ENCODE data around the gene PMVK.

PMVK gene

DNA sequence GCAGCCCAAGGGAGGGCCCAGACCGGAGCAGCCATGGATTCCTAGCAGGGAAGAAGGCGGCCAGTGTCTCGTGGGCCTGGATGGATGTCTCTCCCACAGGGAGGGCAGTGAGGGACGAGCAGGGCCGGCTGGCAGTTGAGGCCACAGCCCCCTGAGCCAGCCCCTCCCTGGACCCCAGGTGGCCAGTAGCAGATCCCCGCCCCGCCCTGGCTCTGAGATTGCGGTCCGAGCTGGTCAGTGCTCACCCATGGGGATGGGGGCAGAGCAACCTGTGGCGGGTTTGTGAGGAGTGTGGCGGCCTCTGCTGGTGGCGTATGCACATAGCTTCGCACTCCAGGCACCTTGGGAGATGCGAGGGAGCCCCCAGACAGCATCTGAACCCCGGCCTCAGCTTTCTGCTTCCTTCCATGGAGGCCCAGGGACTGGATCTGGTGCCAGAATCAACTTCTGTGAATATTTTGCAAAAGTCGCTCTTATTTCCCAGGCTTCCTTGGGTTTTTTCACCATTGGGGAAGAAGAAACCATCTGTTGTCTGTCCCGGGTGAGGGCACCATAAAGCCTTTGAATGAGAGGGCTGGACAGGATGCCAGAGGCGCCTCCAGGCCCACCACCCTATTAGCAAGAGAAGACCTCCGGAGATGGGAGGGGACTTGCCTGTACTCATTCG is 58.0 kb downstream of the PMVK start:
- peak; percentile 93 for DNase-seq (ENCODE audit: low spot score)

DNA sequence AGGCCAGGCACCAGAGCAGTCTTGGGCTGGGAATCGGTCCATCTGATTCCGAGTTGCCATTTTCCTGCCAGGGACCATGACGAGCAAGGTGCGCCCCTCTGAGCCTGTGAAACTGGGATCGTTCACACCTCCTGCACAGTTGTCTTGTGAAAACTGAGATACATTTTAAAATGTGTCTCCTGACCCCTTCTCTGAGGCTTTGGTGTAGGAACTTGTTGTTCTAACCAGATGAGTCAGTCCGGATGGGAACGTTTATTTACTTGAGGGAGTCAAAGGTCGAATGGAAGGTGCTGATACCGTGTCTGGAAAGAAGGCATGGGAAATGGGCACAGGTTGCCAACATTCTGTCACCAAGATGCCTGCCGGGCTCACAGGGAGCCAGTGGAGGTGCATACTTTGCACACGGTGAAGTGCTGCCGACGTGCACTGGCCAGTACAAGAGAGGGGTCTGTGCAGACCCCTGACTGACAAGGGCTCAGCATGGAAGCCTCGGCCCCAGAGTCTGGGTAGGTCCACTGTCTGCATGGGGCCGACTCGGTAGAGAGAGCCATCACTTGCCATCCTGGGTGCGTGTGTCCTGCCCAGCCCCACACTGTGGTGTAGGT is 59.0 kb downstream of the PMVK start:
- peak; percentile 46 for DNase-seq (ENCODE audit: low spot score)

DNA sequence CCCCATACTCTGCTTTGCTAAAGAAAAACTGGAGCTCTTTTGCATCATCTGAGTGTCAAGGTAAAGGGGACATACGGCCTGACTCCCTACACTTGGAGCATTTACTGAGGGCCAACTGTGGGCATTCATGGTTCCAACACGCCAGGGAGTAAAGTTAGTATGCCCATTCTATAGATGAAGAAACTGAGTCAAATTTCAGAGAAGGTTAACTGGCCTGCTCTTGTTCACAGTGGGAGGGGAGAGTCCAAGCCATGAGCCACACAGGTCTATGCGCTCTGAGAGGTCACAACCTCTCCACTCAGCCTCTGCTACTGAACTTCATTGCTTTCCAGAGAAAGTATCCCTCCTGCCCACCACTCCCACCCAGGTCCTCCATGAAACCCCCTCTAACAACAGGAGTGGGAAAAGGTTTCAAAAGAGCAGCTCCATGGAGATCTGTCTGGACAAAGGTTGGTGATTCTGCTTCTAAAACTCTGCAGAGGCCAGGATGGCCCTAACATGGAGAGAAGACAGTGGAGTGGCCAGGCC is 59.6 kb downstream of the PMVK start:
- DNase-seq (ENCODE audit: low spot score): no peak
